Loucy (cell line): ENCODE measurements around the gene LMAN1L.

ENCODE experiments used
- H2AFZ ChIP-seq: fragments of 200-600 bp; sonication (generic); 2 replicates; pipeline ENCODE4 v1.6.0; 2016; ENCODE audit warnings: antibody characterized with exemption, mild to moderate bottlenecking, low read length, moderate library complexity
- H3F3A ChIP-seq: fragments of 200-600 bp; 2 replicates; pipeline ENCODE4 v1.6.0; 2016; ENCODE audit warnings: antibody characterized with exemption, low read depth, mild to moderate bottlenecking
- H3K27me3 ChIP-seq: fragments of 200-600 bp; sonication (generic); 2 replicates; pipeline ENCODE4 v1.6.1; 2014; ENCODE audit warnings: low read length, mild to moderate bottlenecking; ENCODE audit not compliant: insufficient read depth, poor library complexity, severe bottlenecking
- H3K36me3 ChIP-seq: fragments of 200-600 bp; sonication (generic); 2 replicates; pipeline ENCODE4 v1.6.1; 2016; ENCODE audit warnings: low read length; ENCODE audit not compliant: insufficient read depth
- H3K4me1 ChIP-seq: fragments of 200-600 bp; sonication (generic); 2 replicates; pipeline ENCODE4 v1.5.1; 2014; ENCODE audit warnings: low read length, mild to moderate bottlenecking; ENCODE audit not compliant: insufficient read depth, poor library complexity, severe bottlenecking
- H3K4me2 ChIP-seq: fragments of 200-600 bp; sonication (generic); 2 replicates; pipeline ENCODE4 v1.6.0; 2014; ENCODE audit warnings: antibody characterized with exemption, low read length, low read depth, mild to moderate bottlenecking; ENCODE audit not compliant: poor library complexity, severe bottlenecking
- H3K4me3 ChIP-seq: fragments of 200-600 bp; sonication (generic); 2 replicates; pipeline ENCODE4 v1.5.1; 2014; ENCODE audit warnings: low read length, mild to moderate bottlenecking, mixed read lengths; ENCODE audit not compliant: poor library complexity, severe bottlenecking
- H3K79me2 ChIP-seq: fragments of 200-600 bp; sonication (generic); 2 replicates; pipeline ENCODE4 v1.6.1; 2014; ENCODE audit warnings: low read length; ENCODE audit not compliant: insufficient read depth
- H3K9ac ChIP-seq: fragments of 200-600 bp; sonication (generic); 2 replicates; pipeline ENCODE4 v1.6.0; 2014; ENCODE audit warnings: mild to moderate bottlenecking, low read depth, low read length, moderate library complexity; ENCODE audit not compliant: poor library complexity, severe bottlenecking
- H3K9me2 ChIP-seq: fragments of 200-600 bp; sonication (generic); replicated peaks from 2 replicates; pipeline ENCODE4 v1.6.1; 2016; ENCODE audit warnings: low read depth, low read length, mixed read lengths
- H3K9me3 ChIP-seq: fragments of 200-600 bp; sonication (generic); 2 replicates; pipeline ENCODE4 v1.6.1; 2014; ENCODE audit warnings: mild to moderate bottlenecking, antibody characterized with exemption, low read length, low read depth; ENCODE audit not compliant: insufficient read depth
- H4K20me1 ChIP-seq: fragments of 200-600 bp; sonication (generic); 2 replicates; pipeline ENCODE4 v1.6.0; 2014; ENCODE audit warnings: antibody characterized with exemption, low read length, mild to moderate bottlenecking; ENCODE audit not compliant: insufficient read depth, poor library complexity, severe bottlenecking
- CTCF ChIP-seq: fragments of 200-600 bp; sonication (generic); conservative IDR thresholded peaks from 2 replicates; pipeline ENCODE4 v1.5.1; 2014; ENCODE audit warnings: mild to moderate bottlenecking, antibody characterized with exemption, low read length
- EZH2phosphoT487 ChIP-seq: fragments of 200-600 bp; IDR thresholded peaks from 2 replicates; pipeline ENCODE4 v1.6.1; 2018; ENCODE audit warnings: antibody characterized with exemption, mild to moderate bottlenecking, moderate library complexity, borderline replicate concordance

Gene LMAN1L

DNA sequence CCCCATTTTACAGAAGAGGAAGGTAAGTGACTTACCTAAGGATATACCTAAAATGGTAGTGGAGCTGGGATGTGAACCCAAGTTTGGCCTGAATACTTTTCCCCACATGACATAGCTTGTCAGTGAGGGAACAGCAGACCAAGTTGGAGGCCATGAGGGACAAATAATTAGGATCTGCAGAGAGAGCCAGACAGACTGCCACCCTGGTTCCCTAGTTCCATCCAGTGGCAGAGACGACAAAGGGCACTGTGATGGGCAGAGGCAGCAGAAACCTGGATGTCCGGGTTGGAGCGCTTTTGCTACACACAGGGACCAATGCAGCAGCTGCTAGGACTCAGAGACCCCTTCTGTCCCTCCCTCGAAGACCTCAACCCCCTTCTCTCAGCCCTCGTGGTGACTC, 15.0 kb downstream of the LMAN1L start:
- H3K9ac ChIP-seq = no peak overlapping the region
- no peak overlapping the region for H3K4me2 ChIP-seq
- H3K36me3 ChIP-seq = no peaks in the 10 kb centered on the region
- H3K79me2 ChIP-seq = no peaks in the 10 kb centered on the region
- no peaks in the 10 kb centered on the region for H3F3A ChIP-seq
- H3K9me3 ChIP-seq = no peaks in the 10 kb centered on the region
- H3K4me1 ChIP-seq = no peaks in the 10 kb centered on the region
- H4K20me1 ChIP-seq = no peaks in the 10 kb centered on the region
- TF ChIP-seq EZH2phosphoT487 (no peak), CTCF (no peak)
- H3K9me2 ChIP-seq = no peaks in the 10 kb centered on the region
- no peak overlapping the region for H3K4me3 ChIP-seq
- no peak overlapping the region for H2AFZ ChIP-seq
- no peaks in the 10 kb centered on the region for H3K27me3 ChIP-seq

GRCh38 chr15:74828835-74829234, 16.2 kb downstream of the LMAN1L start:
- H3F3A ChIP-seq = no peaks in the 10 kb centered on the region
- H3K36me3 ChIP-seq = no peaks in the 10 kb centered on the region
- H3K4me3 ChIP-seq = no peak overlapping the region
- no peaks in the 10 kb centered on the region for H3K27me3 ChIP-seq
- no peaks in the 10 kb centered on the region for H3K79me2 ChIP-seq
- no peaks in the 10 kb centered on the region for H3K9me2 ChIP-seq
- H3K9me3 ChIP-seq = no peaks in the 10 kb centered on the region
- TF ChIP-seq EZH2phosphoT487 (no peak), CTCF (no peak)
- H3K9ac ChIP-seq = no peak overlapping the region
- no peak overlapping the region for H2AFZ ChIP-seq
- no peaks in the 10 kb centered on the region for H4K20me1 ChIP-seq
- H3K4me1 ChIP-seq = peaks cover 10% of the 10 kb centered on the region
- H3K4me2 ChIP-seq = no peak overlapping the region

GRCh38 chr15:74829486-74829885, 16.9 kb downstream of the LMAN1L start:
- no peak for TF ChIP-seq EZH2phosphoT487
- TF ChIP-seq CTCF = no peak
- no peaks in the 10 kb centered on the region for H3K9me2 ChIP-seq

More at GRCh38 chr15:74829486-74829885, 16.9 kb downstream of the LMAN1L start:
- Histone ChIP-seq H3K4me3 (no peak overlapping the region), H3K36me3 (no peaks in the 10 kb centered on the region), H3K4me2 (no peak overlapping the region), H3K9ac (no peak overlapping the region), H3K79me2 (no peaks in the 10 kb centered on the region), H4K20me1 (no peaks in the 10 kb centered on the region), H3F3A (no peaks in the 10 kb centered on the region), H2AFZ (no peak overlapping the region), H3K4me1 (peaks cover 10% of the 10 kb centered on the region), H3K27me3 (no peaks in the 10 kb centered on the region), H3K9me3 (no peaks in the 10 kb centered on the region)
